Psoas muscle (tissue), 8 donors: ENCODE measurements around the gene TP63. TPM values are rescaled to one million over a fixed set of nuclear protein-coding genes. Genes with fewer than 3 reads are reported as not detected.

Experiments
- ATAC-seq, 4 donors: fragments of 200-7000 bp; cut with Tn5 transposase; one replicate each; pipeline ENCODE4 v1.9.1; 2020; ENCODE audit warnings: moderate library complexity in 3 of 4, mild to moderate bottlenecking in 2 of 4
- DNase-seq, 2 donors: peaks; one replicate each; pipeline ENCODE4 v3.0.0-alpha.2; 2020
- H3K27ac ChIP-seq: fragments of 200-600 bp; one replicate; pipeline ENCODE4 v1.8.0; 2022
- H3K27me3 ChIP-seq, 3 donors: fragments of 200-600 bp in 1 of 3; one replicate each; pipeline versions ENCODE4 v1.6.1 to v1.8.0; 2013 to 2022; ENCODE audit warnings: low read length in 2 of 3, mild to moderate bottlenecking in 2 of 3, moderate library complexity in 1 of 3; ENCODE audit not compliant: insufficient read depth in 3 of 3
- H3K36me3 ChIP-seq, 2 donors: fragments of 200-600 bp in 1 of 2; one replicate each; pipeline versions ENCODE4 v1.6.1 to v1.8.0; 2013 to 2022; ENCODE audit warnings: low read depth in 1 of 2, mild to moderate bottlenecking in 1 of 2, moderate library complexity in 1 of 2; ENCODE audit not compliant: insufficient read depth in 1 of 2
- H3K4me1 ChIP-seq: fragments of 200-600 bp; one replicate; pipeline ENCODE4 v1.8.0; 2022
- H3K4me3 ChIP-seq: fragments of 200-600 bp; one replicate; pipeline ENCODE4 v1.8.0; 2022; ENCODE audit warnings: mild to moderate bottlenecking
- H3K9me3 ChIP-seq: fragments of 200-600 bp; one replicate; pipeline ENCODE4 v1.8.0; 2022
- WGBS, 3 donors: extraction: QIAGEN DNeasy Blood & Tissue Kit; methylation state at CpG; one replicate each; pipeline versions ENCODE4 v1.1.6 to v1.1.7; 2013; 5-methylcytosine and 5-hydroxymethylcytosine counted together
- intact Hi-C, 2 donors: fragments of 100-400 bp; cut with DNase I; formaldehyde crosslinking; loops; one replicate each; pipeline versions ENCODE4 v1.11.0 to v1.14.2; 2022
- polyA plus RNA-seq, 3 donors: library from polyadenylated mRNA; stranded (reverse); fragments of 200-250 nt; gene quantifications; one replicate each; pipeline ENCODE4 v1.2.3, GENCODE V29; 2013
- total RNA-seq, 4 donors: library from RNA; stranded (reverse); fragmentation: NEBNext Ultra II Directional in 2 of 4; extraction: Animal tissue kit (Norgen Biotek cat#: 25700) in 2 of 4; gene quantifications; one replicate each; pipeline versions ENCODE4 v1.2.1 to v1.2.4, GENCODE V29; 2021 to 2023
- TF ChIP-seq, protein P1 (sequence below): fragments of 200-600 bp; IDR thresholded peaks from one replicate; pipeline ENCODE4 v1.8.0; 2022; ENCODE audit warnings: antibody characterized with exemption
- donor health status: healthy with polysubstance abuse.
- donor health status: DM: no; HTN: no; CAD: no; lungs with moderate emphysema.
- donor health status: Bipolar disorder and iron deficiency.
- donor health status: healthy.
- donor health status: DM: yes; HTN: yes; CAD: no.
- donor health status: DM: no; HTN: no; CAD: no.
- donor health status: DM: no; HTN: no; CAD: no.
- donor health status: DM: yes; HTN: yes; CAD: no.

Gene TP63
- total and polyA plus RNA-seq, 7 donors = 1.4 to 83.0 (median 13.1) TPM

DNA sequence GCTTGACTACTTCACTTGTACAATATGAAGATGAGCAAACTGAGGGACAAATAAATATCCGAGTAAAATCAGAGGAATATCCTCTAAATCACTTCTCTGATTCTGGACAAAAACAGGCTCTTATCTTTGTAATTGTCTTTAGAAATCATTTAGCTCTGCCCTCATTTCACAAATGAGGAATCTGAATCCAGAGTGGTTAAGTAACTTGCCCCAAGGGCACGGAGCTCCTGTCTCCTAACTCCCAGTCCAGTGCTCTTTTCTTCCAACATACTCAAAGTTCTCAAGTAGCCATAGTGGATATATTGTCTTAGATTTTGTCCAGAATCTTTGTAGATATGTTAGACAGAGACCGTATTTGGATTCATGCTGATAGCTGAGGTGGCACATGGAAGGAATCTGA lies 156.0 kb downstream of the TP63 start:
- H3K4me3 ChIP-seq = no peak overlapping the region
- ATAC-seq = no peak
- no peaks in the 10 kb centered on the region for H3K27me3 ChIP-seq
- no peak overlapping the region for H3K27ac ChIP-seq
- no peaks in the 10 kb centered on the region for H3K9me3 ChIP-seq
- H3K36me3 ChIP-seq = no peaks in the 10 kb centered on the region
- DNase-seq = no peak
- intact Hi-C loops = no loop called here
- H3K4me1 ChIP-seq = peaks cover 10% of the 10 kb centered on the region
- 83 to 92% (median 90%) methylated on average over 3 of the region's 3 CpGs for WGBS, 3 donors
- TF ChIP-seq, protein P1, sequence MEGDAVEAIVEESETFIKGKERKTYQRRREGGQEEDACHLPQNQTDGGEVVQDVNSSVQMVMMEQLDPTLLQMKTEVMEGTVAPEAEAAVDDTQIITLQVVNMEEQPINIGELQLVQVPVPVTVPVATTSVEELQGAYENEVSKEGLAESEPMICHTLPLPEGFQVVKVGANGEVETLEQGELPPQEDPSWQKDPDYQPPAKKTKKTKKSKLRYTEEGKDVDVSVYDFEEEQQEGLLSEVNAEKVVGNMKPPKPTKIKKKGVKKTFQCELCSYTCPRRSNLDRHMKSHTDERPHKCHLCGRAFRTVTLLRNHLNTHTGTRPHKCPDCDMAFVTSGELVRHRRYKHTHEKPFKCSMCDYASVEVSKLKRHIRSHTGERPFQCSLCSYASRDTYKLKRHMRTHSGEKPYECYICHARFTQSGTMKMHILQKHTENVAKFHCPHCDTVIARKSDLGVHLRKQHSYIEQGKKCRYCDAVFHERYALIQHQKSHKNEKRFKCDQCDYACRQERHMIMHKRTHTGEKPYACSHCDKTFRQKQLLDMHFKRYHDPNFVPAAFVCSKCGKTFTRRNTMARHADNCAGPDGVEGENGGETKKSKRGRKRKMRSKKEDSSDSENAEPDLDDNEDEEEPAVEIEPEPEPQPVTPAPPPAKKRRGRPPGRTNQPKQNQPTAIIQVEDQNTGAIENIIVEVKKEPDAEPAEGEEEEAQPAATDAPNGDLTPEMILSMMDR = no peak

DNA sequence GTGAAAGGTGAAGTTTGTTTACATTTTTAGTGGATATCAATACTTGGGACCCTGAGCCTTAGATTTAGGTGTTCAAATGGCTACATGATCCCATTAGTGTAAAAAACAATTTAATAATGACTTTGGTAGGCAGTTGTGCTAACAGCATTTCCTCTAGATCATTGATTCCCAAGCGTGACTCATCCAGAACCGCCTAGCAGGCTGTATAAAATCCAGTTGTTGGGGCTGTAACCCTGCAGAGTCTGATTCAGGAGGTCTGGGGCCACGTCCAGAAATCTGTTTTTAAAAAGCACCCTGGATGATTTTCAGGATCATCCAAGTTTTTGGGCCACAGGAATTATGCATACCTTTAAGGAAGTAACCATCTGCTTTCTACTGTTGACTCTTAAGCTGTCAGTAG lies 156.4 kb downstream of the TP63 start:
- no peak for DNase-seq
- no peaks in the 10 kb centered on the region for H3K9me3 ChIP-seq
- TF ChIP-seq, protein P1 = no peak
- H3K36me3 ChIP-seq = no peaks in the 10 kb centered on the region
- intact Hi-C loops = no loop called here
- no peak overlapping the region for H3K4me3 ChIP-seq
- peaks cover 10% of the 10 kb centered on the region for H3K4me1 ChIP-seq
- 42 to 57% (median 46%) methylated on average over 3 of the region's 3 CpGs for WGBS, 3 donors
- H3K27ac ChIP-seq = no peak overlapping the region
- no peaks in the 10 kb centered on the region for H3K27me3 ChIP-seq
- ATAC-seq = peak in 2 of 4 donors; percentile 51 to 55

DNA sequence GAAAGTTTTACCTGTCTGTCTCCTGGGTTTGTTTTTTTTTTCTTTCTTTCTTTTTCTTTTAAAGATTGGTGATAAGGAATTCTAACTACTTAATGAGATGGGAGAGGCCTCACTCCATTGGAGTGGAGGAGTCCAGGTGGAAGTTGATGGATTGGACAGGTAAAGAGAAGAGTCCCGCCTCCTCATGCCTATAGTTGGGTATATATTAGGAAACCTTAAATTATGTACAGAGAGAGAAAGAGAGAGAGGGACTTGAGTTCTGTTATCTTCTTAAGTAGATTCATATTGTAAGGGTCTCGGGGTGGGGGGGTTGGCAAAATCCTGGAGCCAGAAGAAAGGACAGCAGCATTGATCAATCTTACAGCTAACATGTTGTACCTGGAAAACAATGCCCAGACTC lies 158.2 kb downstream of the TP63 start:
- no peak overlapping the region for H3K27ac ChIP-seq
- no peaks in the 10 kb centered on the region for H3K9me3 ChIP-seq
- H3K4me1 ChIP-seq = peaks cover 7% of the 10 kb centered on the region
- 71 to 96% (median 95%) methylated on average over 2 of the region's 2 CpGs for WGBS, 3 donors
- ATAC-seq (no peak), DNase-seq (no peak)
- no peak overlapping the region for H3K4me3 ChIP-seq
- TF ChIP-seq, protein P1 = no peak
- no peaks in the 10 kb centered on the region for H3K36me3 ChIP-seq
- intact Hi-C loops = no loop called here
- no peaks in the 10 kb centered on the region for H3K27me3 ChIP-seq

DNA sequence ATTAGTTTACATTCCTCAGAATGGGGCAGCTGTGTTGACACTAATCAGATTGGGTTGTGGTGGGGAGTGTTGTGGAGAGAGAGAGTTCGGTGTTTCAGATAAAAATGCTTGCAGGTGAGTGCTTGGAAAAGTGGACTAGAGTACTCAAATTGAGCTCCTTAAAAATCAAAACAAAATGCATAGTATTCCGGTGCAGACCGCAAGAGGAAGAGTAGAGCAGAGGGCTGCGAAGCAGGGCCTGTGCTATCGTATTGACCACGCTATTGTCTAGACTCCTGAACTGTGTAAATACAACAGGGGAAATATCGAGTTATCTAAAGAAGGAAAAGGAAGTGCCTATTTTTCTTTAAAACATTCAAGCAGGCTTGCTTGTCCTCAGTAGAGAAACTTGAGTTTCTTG lies 159.5 kb downstream of the TP63 start:
- WGBS, 3 donors = 75 to 82% (median 77%) methylated on average over 7 of the region's 7 CpGs
- Histone ChIP-seq H3K27ac (no peak overlapping the region), H3K27me3 (no peaks in the 10 kb centered on the region), H3K4me1 (peaks cover 17% of the 10 kb centered on the region), H3K36me3 (no peaks in the 10 kb centered on the region), H3K4me3 (no peak overlapping the region), H3K9me3 (no peaks in the 10 kb centered on the region)
- TF ChIP-seq, protein P1 = no peak
- intact Hi-C loops = no loop called here
- DNase-seq (no peak), ATAC-seq (no peak)
